GM10248 (cell line): Measurements from ENCODE around the gene DGKD.

Experiments used
- CTCF ChIA-PET: fragments of 300-600 bp; sonication (Branson Sonifier 250); formaldehyde crosslinking; extraction: SDS; loops from one replicate; lab custom pipeline; 2021; ENCODE audit warnings: antibody characterized with exemption; lab: Yijun Ruan, JAX
- POLR2A ChIA-PET: fragments of 350-650 bp; sonication (Branson Sonifier 250); formaldehyde crosslinking; extraction: SDS; loops from one replicate; lab custom pipeline; 2020; ENCODE audit warnings: antibody characterized with exemption; lab: Yijun Ruan, JAX
- DNase-seq: peaks from one replicate; pipeline ENCODE4 v3.0.0; 2012; ENCODE audit errors: extremely low spot score
- CTCF ChIP-seq: IDR thresholded peaks from 2 replicates; pipeline ENCODE4 v1.5.1; 2012; ENCODE audit warnings: mild to moderate bottlenecking, low read depth; ENCODE audit errors: extremely low read depth, missing control alignments, control extremely low read depth

DGKD gene

GRCh38 chr2:233356546-233357308 lies 2.4 kb downstream of the DGKD start:
- CTCF ChIA-PET, result interaction anchor here (0.8 to 4.6 kb wide), 8 partner anchors 9 to 87 kb away, joined by 3 to 21 read pairs (median 4); no protein-coding TSS in a partner anchor
- DNase-seq, result no peak
- POLR2A ChIA-PET, result interaction anchor here (0.6 kb wide), 1 partner anchor 641 kb away, joined by 4 read pairs; no protein-coding TSS in a partner anchor
- TF ChIP-seq CTCF, result no peak

GRCh38 chr2:233358335-233358734 lies 4.0 kb downstream of the DGKD start:
- DNase-seq, result no peak
- TF ChIP-seq CTCF, result no peak
- CTCF ChIA-PET, result interaction anchor here (1.2 to 4.6 kb wide), 5 partner anchors 7 to 85 kb away, joined by 3 to 21 read pairs (median 11); no protein-coding TSS in a partner anchor
- POLR2A ChIA-PET, result no interaction called here

- ChIA-PET POLR2A (no interaction called here), CTCF (interaction anchor here (4.6 kb wide), 1 partner anchor 19 kb away, joined by 21 read pairs; no protein-coding TSS in a partner anchor)
- DNase-seq, result no peak
- no peak for TF ChIP-seq CTCF
These were observed 4.7 kb downstream of the DGKD start for GRCh38 chr2:233358947-233359346.

- no peak for TF ChIP-seq CTCF
- CTCF ChIA-PET, result interaction anchor here (1.7 kb wide), 1 partner anchor 12 kb away, joined by 9 read pairs; no protein-coding TSS in a partner anchor
- no peak for DNase-seq
- POLR2A ChIA-PET, result no interaction called here
These were observed 5.5 kb downstream of the DGKD start for GRCh38 chr2:233359823-233360222.

GRCh38 chr2:233360771-233361176 lies 6.5 kb downstream of the DGKD start:
- DNase-seq, result no peak
- CTCF ChIA-PET, result interaction anchor here (1.7 kb wide), 1 partner anchor 11 kb away, joined by 9 read pairs; no protein-coding TSS in a partner anchor

GRCh38 chr2:233361297-233361696 lies 7.0 kb downstream of the DGKD start:
- no peak for DNase-seq
- no peak for TF ChIP-seq CTCF
- ChIA-PET CTCF (interaction anchor here (1.7 kb wide), 1 partner anchor 11 kb away, joined by 9 read pairs; no protein-coding TSS in a partner anchor), POLR2A (no interaction called here)

More at GRCh38 chr2:233360771-233361176, 6.5 kb downstream of the DGKD start:
- POLR2A ChIA-PET, result interaction anchor here (0.7 kb wide), 1 partner anchor 206 kb away, joined by 7 read pairs; no protein-coding TSS in a partner anchor
- no peak for TF ChIP-seq CTCF
